ENCODE results near the gene PBX4.

PBX4 gene

DNA sequence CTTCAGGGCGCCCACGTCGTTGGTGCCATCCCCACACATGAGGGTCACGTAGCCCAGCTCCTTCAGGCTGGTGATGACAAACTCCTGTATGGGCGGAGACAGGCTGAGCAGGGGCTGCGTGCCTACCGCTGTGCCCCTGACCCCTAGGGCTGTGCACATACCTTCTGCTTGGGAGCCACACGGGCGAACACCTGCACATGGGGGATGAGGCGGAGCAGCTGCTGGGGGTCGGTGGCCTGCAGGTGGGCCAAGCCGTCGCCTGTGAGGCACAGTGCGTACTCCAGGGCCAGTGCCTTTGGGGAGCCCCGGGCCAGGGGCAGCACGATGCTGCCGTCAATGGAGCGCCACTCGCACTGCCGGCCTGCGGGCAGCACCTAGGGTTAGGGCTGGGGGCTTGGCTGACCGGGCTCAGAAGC is 31.1 kb upstream of the PBX4 start:
- no peak overlapping the region for H3K4me2 ChIP-seq
- TF ChIP-seq Cebpa-rat (IDR thresholded peaks at IDR 0.05), result no peak
- H3K9ac ChIP-seq, result no peak overlapping the region
- no peaks in the 10 kb centered on the region for H3K9me3 ChIP-seq
- H3K36me3 ChIP-seq, result peaks cover 100% of the 10 kb centered on the region
- no peak overlapping the region for H3K4me3 ChIP-seq
- no peak overlapping the region for H3K27ac ChIP-seq
- no peaks in the 10 kb centered on the region for H3K4me1 ChIP-seq
- H3K27me3 ChIP-seq, result no peaks in the 10 kb centered on the region
- H4K20me1 ChIP-seq, result peaks cover 41% of the 10 kb centered on the region; the same call in 1 of the 2 replicates

DNA sequence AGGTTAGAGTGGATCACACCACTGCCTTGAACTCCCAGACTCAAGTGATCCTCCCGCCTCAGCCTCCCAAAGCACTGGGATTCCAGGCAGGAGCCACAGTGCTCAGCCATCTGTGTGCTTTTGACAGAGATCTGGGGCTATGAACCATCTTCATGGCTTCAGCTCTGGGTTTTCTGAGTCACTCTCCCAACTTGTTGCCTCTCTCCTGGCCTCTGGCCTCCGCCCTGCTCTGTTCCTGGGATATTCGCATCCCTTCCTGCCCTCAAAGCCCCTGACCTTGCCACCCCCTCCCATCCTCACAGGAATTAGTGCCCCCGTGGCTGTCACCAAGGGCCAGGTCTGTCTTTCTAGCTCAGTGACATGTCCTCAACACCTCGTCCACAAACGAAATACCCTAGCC is 30.7 kb upstream of the PBX4 start:
- no peaks in the 10 kb centered on the region for H3K27me3 ChIP-seq
- H3K36me3 ChIP-seq, result peaks cover 100% of the 10 kb centered on the region
- no peaks in the 10 kb centered on the region for H3K9me3 ChIP-seq
- no peak overlapping the region for H3K27ac ChIP-seq
- no peak overlapping the region for H3K4me2 ChIP-seq
- no peak for TF ChIP-seq Cebpa-rat (IDR thresholded peaks at IDR 0.05)
- H4K20me1 ChIP-seq, result peaks cover 37% of the 10 kb centered on the region; the same call in 1 of the 2 replicates
- no peak overlapping the region for H3K9ac ChIP-seq
- no peak overlapping the region for H3K4me3 ChIP-seq
- H3K4me1 ChIP-seq, result no peaks in the 10 kb centered on the region

DNA sequence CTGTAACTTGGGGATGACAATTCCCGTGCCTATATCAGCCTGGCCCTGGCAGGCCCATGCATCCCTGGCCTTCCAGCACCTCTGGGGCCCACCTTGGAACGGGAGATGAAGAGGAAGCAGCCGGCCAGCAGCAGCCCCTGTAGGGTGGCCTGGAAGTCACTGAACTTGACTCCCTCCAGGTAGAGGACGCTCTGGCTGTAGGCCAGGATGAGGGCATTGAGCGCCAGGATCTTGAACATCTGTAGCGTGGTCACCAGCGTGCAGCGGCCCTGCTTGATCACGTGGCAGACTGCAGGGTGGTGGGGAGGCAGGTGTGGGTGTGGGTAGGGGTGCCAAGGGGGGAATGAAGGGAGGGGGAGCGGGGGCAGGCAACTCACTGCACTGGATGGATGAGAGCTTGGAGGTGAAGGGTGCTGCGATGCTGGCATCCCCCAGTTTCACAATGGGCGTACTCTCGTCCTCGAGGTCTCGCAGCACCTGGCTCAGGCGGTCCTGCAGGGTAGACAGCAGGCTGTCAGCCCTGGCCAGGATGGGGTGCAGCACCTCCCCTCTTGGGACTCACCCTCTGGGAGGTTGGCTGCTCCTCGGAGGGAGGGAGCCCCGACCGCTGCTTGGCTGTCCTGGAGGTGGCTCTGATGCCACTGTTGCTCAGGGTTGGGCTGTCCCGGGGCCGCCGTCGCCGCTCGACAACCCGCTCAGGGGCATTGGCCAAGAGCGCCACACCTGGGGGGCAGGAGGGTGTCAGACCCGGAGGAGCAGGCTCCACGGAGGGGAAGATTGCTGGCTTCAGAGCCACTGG is 28.7 kb upstream of the PBX4 start:
- Histone ChIP-seq H3K27ac (no peak overlapping the region), H4K20me1 (peaks cover 36% of the 10 kb centered on the region; the same call in 1 of the 2 replicates), H3K4me2 (no peak overlapping the region), H3K27me3 (no peaks in the 10 kb centered on the region), H3K9ac (no peak overlapping the region), H3K4me1 (peaks cover 4% of the 10 kb centered on the region), H3K4me3 (no peak overlapping the region), H3K9me3 (no peaks in the 10 kb centered on the region), H3K36me3 (peaks cover 82% of the 10 kb centered on the region)
- no peak for TF ChIP-seq Cebpa-rat (IDR thresholded peaks at IDR 0.05)

DNA sequence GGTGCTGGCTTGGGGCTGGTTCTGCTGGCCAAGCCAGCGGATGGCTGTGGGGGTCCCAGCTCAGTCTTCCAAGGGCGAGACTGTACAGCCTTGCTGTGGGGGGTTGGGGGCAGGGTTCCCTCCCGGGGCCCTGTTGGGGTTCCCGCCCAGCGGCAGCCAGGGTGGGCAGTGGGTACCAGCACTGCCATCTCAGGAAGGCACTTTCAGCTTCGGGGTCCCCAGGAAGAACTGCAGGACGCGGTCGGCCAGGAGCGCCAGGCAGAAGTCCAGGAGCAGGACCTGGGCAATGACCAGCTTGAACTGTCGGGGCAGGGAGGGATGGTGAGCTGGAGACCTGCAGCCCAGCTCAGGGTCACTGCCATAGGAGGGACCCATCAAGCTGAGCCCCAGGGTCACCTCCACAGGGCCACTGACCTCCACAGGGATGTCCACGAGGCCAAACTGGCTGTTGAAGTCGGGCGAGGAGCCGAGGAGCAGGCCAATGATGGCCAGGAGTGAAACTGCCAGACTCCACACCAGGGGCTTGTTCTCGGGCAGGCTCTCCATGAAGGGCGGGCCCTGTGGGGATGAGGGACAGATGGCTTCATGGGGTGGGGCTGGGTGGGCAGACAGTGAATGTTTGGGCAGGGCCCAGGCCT is 26.9 kb upstream of the PBX4 start:
- no peak overlapping the region for H3K4me3 ChIP-seq
- H3K9me3 ChIP-seq, result no peaks in the 10 kb centered on the region
- peaks cover 79% of the 10 kb centered on the region for H3K36me3 ChIP-seq

DNA sequence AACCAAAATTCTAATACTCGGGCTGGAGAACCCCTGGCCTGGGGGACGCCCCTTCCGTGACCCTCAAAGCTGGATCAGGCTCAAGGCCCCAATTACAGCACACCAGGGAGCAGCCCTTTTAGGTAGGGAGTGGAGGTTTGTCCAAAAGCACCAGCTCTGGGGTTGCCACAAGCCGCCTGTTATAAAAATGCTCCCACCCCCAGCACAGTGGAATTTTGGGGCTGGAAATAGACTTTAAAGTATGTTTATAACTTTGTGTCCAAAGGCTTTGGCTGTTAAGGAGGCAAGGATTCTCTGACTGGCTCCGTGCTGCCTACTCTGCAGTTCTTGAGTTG is 25.5 kb upstream of the PBX4 start:
- Histone ChIP-seq H3K27me3 (no peaks in the 10 kb centered on the region), H4K20me1 (peaks cover 11% of the 10 kb centered on the region; the same call in 1 of the 2 replicates), H3K27ac (peak overlapping the region; percentile 95), H3K9ac (peak overlapping the region; percentile 95; the same call in 1 of the 2 replicates), H3K4me3 (peak overlapping the region; percentile 94), H3K36me3 (peaks cover 79% of the 10 kb centered on the region), H3K4me2 (peak overlapping the region; percentile 87), H3K4me1 (peaks cover 13% of the 10 kb centered on the region), H3K9me3 (no peaks in the 10 kb centered on the region)
- no peak for TF ChIP-seq Cebpa-rat (IDR thresholded peaks at IDR 0.05)

More for the DNA sequence above, 26.9 kb upstream of the PBX4 start:
- Histone ChIP-seq H3K27ac (no peak overlapping the region), H3K27me3 (no peaks in the 10 kb centered on the region), H3K9ac (no peak overlapping the region), H4K20me1 (peaks cover 22% of the 10 kb centered on the region; the same call in 1 of the 2 replicates), H3K4me1 (peaks cover 13% of the 10 kb centered on the region), H3K4me2 (no peak overlapping the region)
- no peak for TF ChIP-seq Cebpa-rat (IDR thresholded peaks at IDR 0.05)

DNA sequence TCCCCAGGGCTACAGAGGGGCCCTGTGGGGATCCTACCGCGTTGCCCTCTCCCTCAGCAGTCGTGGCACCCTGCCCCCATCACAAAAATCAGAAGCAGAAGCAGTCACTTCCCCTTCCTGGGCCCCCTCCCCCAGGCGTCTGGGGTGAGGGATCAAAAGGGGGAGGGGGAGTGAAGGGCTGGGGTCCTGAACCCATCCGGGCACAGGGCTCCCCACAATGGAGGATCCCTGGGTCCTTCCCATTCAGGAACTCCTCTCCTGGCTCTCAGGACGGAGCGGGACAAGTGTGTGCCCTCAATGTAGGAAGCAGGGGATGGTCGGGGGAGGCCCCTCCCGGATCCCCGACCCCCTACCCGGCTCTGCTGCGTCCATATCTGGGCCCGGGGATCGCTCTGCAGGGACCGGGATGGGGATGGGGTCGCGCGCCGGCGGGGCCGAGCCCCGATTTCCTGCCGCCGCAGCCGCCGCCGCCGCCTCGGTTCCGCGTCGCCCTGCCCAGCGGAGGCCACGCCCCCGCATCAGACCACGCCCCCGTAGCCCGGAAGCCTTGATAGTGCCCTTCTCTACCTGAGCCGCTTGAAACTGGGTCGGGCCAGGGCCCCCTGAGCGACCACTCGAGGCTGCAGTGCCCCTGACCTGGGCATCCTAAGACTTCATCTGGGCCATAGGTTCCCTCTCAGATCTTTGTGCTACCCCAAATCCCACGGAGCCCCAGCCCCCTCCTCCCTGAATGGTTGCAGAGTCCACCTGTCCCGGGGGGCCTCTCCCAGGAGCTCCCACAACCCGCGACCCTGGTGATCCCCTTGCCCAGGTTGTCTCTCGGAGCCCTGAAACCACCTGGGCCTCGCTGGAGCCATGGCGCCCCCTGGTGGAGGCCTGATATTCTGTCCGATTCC is 24.9 kb upstream of the PBX4 start, which contains the start of gene GMIP:
Gene GMIP, minus strand, starts transcription at position 500 of the 896 bp plus-strand sequence. Its CDS starts 128 bp downstream, at position 372.
- Histone ChIP-seq H3K4me2 (peak within 1 kb of the TSS; percentile 87), H3K4me1 (peaks cover 13% of the 10 kb centered on the region), H3K27ac (peak within 1 kb of the TSS; percentile 95), H4K20me1 (peaks cover 11% of the 10 kb centered on the region; the same call in 1 of the 2 replicates), H3K36me3 (peaks cover 78% of the 10 kb centered on the region), H3K27me3 (no peaks in the 10 kb centered on the region), H3K9ac (peak within 1 kb of the TSS; percentile 95), H3K4me3 (peak within 1 kb of the TSS; percentile 94), H3K9me3 (no peaks in the 10 kb centered on the region)
- no peak for TF ChIP-seq Cebpa-rat (IDR thresholded peaks at IDR 0.05)

DNA sequence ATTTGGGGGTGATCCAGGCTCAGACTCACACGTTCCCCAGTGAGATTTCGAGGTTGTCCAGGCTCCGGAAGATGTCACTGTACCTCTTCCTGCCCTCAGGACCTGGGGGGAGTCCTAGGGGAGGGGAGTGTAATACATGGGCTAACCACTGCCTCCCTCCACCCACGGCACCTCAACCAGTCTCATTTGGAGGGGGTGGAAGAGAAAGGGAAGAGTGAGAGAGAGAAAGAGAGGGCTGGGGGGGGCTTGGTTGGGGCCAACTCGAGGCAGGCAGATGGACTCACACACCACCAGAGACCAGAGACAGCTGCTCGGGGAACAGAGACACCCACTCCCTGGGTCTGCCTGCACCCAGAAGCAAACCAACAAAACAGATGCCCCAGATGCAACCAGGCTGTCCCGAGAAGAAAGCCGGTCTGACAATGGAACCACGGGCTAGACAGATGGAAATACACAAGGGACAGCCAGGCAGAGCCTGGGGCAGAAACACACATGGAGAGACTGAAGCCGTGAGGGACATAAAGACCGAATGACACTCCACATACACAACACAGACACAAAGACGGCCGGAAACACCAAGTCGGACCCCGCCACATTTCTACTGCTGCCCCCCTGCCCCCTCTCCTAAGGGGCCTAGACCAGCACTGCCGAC is 24.1 kb upstream of the PBX4 start:
- Histone ChIP-seq H3K27me3 (no peaks in the 10 kb centered on the region), H4K20me1 (peaks cover 10% of the 10 kb centered on the region; the same call in 1 of the 2 replicates), H3K27ac (peak overlapping the region; percentile 95), H3K36me3 (peaks cover 78% of the 10 kb centered on the region), H3K4me2 (peak overlapping the region; percentile 87), H3K9me3 (no peaks in the 10 kb centered on the region), H3K4me3 (peak overlapping the region; percentile 94), H3K4me1 (peaks cover 13% of the 10 kb centered on the region), H3K9ac (peak overlapping the region; percentile 95)
- no peak for TF ChIP-seq Cebpa-rat (IDR thresholded peaks at IDR 0.05)

DNA sequence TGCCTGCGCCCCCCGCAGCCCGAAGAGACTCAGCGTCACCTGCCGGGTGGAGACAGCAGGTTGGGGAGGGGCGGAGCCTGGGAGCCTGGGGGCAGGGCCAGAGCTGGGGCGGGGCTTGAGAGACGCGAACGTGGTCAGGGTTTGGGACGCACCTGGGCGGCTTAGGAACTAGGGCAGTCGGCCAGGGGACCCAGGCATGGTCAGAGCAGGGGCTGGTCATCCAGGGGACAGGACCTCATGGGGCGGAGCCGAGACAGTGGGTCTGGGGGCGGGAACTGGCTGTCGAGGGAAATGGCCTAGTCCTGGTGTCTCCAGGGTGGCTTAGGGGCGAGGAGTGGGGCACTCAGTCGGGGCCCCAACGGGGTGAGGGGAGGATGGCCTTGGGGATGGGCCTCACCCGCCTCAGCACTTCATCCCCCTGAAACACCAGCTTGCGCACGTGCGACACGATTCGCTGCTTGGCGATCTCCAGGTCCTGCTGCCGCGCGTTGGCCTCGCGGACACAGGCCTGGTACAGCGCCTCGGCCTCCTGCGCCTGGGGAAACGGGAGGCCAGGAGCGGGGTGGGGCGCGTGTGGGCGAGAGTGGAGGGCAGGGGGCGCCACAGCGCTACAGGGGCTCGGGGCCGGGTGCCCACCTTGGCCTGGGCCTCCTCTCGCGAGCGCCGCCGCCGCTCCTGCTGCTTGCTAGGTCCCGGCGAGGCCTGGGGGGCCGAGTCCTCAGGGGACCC is 19.2 kb upstream of the PBX4 start:
- peaks cover 13% of the 10 kb centered on the region for H3K4me1 ChIP-seq
- no peak overlapping the region for H3K4me2 ChIP-seq
- H3K9me3 ChIP-seq, result no peaks in the 10 kb centered on the region
- TF ChIP-seq Cebpa-rat (IDR thresholded peaks at IDR 0.05), result no peak
- H4K20me1 ChIP-seq, result no peaks in the 10 kb centered on the region
- no peaks in the 10 kb centered on the region for H3K27me3 ChIP-seq
- H3K27ac ChIP-seq, result no peak overlapping the region
- H3K36me3 ChIP-seq, result peaks cover 92% of the 10 kb centered on the region
- H3K4me3 ChIP-seq, result no peak overlapping the region
- no peak overlapping the region for H3K9ac ChIP-seq
